Activated CD4-positive, alpha-beta T cell treated with anti-CD3 and anti-CD28 coated beads, Interleukin-2, amount 50 U/mL, for 24 hours (primary cell): ENCODE results near the gene C19orf25.

Source experiments
- DNase-seq, 2 donors: peaks; one replicate each; pipeline ENCODE4 v3.0.0-alpha.2; 2020; ENCODE audit warnings: low read depth in 1 of 2, low spot score in 1 of 2

C19orf25 gene

GRCh38 chr19:1496714-1497577, 17.9 kb upstream of the C19orf25 start:
- no peak for DNase-seq

GRCh38 chr19:1495799-1496713, 17.0 kb upstream of the C19orf25 start:
- DNase-seq: no peak

DNA sequence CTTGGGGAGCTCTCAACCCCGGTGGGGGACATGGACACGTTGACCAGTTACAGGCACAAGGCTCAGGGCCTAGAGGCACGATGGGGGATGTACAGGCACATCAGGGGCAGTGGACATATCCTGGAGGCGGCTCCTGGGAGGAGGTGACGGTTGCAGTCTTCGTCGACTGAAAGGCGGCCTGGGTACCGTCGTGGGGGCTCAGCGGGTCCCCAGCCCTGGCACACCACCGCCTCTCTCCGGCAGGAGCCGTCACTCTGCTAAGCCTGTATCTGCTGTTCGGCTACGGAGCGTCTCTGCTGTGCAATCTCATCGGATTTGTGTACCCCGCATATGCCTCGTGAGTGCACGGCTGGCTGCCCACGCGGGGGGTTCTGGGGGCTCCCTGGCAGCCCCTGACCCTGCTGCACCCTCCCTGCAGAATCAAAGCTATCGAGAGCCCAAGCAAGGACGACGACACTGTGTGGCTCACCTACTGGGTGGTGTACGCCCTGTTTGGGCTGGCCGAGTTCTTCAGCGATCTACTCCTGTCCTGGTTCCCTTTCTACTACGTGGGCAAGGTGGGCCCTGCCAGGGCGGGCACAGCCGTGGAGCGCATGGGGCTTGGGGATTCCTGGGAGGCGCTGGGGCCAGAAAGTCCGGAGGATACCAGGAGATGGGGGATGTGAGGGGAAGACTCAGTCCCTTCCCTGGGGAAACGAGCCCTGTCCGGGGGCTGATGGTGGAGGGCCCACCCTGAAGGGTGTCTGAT, 16.2 kb upstream of the C19orf25 start:
- DNase-seq: no peak

- DNase-seq: no peak
These were observed 15.2 kb upstream of the C19orf25 start for GRCh38 chr19:1494115-1494815.

DNA sequence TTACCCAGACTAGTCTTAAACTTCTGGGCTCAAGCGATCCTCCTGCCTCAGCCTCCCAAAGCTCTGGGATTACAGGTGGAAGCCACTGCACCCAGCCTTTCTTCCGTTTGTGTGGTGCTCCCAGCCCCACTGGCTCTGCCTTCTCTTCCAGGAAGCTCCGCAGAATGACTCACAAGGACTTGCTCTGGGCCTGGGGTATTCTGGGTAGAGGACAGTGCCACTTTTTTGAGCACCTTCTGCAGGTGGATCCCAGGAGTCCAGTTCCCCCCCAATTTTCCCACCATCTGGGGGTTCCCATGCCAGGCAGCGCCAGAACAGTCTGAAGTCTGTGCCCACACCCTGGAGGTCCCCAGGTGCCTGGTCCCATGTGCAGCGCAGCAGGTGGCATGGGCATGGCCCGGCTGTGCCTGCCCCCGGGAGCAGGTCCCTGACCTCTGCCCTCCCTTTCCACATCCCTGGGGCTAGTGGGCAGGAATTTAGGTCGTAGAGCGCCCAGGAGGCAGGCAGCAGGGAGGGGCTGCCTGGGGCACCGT, 13.5 kb upstream of the C19orf25 start:
- DNase-seq: no peak

GRCh38 chr19:1491849-1492170, 12.8 kb upstream of the C19orf25 start:
- DNase-seq: no peak

DNA sequence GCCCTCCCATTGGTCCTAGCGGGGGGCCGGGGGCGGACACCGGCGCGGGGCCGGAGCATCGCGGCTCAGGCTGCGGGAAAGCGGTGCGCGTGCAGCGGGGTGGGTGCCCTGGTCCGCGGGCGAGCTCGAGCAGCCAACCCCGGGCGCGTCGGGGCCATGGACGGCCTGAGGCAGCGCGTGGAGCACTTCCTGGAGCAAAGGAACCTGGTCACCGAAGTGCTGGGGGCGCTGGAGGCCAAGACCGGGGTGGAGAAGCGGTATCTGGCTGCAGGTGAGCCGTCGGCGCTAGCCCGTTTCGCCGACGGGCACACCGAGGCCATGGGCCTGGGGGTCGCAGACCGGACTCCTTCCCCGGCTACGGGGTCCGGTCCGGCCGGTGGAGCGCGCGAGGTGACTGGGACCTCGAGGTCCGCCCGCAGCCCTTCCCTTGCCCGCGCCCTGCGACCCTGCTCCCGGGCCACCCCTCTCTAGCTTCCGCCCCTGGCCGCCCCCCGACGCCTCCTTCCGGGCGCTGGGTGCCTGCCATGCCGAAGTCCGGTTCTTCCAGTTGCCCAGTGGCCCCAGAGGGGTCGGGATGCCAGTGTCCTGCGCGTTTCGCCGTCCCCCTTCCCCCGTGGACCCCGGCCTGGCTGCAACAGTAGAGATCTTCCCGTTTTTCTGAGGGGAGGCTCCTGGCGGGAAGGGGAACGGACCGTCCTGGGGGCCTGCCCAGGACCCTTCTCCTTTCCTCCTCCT, 12.3 kb upstream of the C19orf25 start, which contains the start of gene REEP6:
TSS of gene REEP6 (plus strand) at position 68 of the 735 bp plus-strand sequence. CDS start at position 157, 89 bp downstream.
- DNase-seq: no peak

DNA sequence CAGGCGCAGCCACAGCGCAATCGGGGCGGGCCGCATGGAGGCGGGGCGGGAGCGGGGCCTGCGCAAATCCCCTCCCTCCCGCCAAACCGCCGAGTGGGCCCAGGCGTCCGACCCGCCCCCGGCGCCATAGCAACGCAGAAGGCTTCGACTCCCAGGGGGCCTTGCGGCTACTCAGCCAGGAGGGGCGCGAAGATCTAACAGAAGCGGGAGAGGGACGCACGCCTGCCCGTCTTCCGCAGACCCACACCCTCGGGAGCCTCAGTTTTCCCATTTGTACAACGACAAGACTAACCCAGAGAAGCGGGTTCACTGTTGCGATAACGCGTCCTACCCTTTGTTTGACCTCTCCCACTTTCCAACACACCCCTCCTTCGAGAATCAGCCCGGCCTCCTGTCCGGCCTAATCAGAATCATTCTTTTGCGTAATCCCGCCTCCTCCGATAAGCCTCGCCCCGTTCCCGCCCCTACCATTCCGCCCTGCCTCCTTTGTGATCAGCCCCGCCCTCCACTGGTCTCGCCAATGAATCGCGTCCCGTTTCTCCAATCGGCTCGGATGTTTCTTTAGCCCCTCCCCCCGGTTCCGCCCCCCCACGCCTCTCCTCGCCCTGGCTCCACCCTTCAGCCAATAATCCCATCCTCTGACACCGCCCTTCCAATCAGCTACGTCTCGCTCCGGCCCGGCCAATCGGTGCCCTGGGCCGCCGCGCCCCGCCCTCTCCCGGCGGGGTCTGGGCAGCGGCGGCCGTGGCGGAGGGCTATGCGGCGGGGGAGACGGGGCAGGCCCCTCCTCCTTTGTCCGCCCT, 11.5 kb upstream of the C19orf25 start, which contains the start of gene PCSK4:
TSS of gene PCSK4 (minus strand) at position 40 of the 803 bp plus-strand sequence. CDS start at position 36, 4 bp downstream.
- DNase-seq: peak; percentile 97 to 99

GRCh38 chr19:1489463-1490310, 10.7 kb upstream of the C19orf25 start:
- no peak for DNase-seq

- no peak for DNase-seq
These were observed 9.2 kb upstream of the C19orf25 start for GRCh38 chr19:1488282-1488601.

DNA sequence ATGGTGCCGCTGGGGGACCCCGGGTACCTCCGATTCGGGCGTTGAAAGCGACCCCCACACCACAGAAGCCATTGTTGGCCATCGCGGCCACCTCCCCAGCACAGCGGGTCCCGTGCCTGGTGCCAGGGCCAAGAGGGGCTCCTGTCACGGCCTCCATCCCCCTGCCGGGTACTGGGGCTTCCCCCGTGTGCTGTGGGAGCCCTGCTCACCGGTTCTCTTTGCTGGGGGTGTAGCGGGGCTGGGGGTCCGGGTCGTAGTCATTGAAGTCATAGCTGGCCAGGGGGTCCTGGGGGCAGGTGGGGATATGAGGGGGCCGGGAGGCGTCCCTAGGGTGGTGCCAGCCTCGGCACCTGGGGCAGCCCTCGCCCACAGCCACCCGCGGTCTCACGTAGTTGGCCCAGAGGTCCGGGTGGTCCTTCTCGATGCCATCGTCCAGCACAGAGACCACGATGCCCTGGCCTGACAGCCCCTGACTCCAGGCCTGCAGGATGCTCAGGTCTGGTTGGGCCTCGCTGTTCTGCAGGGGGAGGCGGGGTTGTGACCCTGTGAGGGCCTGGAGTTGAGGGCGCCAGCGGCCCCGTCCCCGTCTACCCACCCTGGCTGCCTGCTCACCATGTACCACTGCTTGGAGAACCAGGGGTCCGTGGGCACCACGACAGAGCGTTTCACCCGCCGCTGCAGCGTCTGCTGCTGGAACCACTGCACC, 8.7 kb upstream of the C19orf25 start:
- DNase-seq: no peak

DNA sequence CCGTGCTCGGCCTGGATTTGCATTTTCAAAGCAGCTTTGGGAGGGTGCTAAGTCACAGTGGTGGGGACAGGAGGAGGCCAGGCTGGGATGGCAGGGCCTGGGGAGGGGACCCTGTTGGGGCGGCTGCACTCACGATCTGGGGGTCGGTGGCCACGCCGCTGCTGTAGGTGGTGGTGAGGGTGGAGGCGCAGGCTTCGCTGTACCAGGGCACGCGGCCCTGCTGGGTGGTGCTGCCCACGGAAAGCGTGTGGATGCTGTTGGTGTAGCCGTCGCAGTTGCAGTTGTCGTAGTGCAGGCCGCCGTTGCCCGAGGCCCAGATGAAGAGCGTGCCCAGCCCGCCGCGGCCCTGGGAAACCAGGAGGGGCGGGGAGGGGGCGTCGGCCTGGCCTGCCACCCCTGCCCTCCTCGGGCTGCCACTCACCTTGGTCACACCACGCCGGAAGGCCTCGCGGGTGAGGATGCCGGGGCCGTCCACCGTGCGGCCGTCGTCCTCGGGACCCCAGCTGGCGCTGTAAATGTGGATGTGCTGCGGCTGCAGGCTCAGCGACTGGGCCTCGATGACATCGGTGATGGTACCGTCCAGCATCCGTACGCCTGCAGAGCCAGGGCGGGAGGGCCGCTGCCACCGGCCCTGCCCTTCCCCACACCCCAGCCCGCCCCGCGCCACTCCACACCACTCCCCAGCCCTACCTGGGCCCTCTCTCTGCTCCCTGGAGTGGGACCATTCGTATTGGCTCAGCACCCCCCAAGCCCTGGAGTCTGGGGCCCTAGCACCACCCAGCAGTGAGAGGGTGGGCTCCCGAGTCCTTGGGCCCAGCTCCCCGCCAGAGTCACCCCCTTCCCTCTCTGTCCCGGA, 7.9 kb upstream of the C19orf25 start:
- DNase-seq: no peak

DNA sequence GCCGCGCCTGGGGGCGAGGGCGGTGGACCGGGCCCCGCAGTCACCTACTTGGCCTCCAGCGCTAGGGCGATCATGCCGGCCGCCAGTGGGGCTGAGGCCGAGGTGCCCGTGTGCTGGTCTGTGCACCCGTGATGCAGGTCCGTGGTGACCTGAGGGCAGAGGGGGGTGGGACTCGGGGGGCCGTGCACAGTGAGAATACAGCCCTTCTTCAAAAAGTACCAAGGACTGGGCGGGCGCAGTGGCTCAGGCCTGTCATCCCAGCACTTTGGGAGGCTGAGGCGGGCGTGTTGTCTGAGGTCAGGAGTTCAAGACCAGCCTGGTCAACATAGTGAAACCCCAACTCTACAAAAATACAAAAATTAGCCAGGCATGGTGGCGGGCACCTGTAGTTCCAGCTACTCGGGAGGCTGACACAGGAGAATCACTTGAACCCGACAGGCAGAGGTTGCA, 5.0 kb upstream of the C19orf25 start:
- DNase-seq: no peak

DNA sequence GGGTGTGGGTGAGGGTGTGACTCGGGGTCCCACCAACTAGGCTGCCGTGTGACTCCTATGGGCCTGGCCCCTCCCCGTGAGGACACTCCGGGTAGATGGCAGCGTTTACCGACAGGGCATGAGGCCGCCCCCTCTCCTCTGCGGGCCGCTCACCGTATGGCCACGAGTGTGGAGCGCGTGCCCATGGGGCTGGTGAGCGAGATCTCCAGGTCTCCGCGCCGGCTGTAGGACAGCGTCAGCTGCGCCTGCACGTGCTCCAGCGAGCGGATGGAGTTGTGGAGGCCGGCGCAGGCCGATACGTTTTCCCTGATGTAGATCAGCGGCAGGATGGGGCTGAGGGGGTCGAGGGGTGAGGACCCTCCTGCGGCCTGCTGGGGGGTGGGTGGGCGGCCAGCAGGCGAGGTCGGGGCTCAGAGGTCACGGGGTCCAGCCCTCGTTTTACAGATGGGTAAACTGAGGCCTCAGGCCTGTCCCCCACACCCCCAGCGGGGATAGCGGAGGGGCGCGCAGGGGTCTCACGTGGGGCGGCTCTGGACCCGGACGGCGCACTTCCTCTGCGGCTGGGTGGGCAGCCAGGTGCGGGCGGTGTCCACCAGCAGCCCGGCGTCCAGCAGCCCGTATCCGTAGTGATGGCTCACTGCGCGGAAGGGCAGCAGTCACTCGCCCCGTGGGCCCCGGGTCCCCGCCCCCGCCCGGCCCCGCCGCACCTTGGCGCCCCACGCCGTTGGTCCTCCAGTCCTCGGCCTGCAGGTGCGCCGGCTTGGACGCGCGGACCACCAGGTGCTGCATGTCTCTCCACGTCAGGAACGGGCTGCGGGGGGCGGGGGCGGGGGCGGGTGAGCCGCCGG, 4.3 kb upstream of the C19orf25 start:
- no peak for DNase-seq

- DNase-seq: no peak
These were observed 3.5 kb upstream of the C19orf25 start for GRCh38 chr19:1482361-1483130.
